ENCODE results near the gene DDOST.

DNA sequence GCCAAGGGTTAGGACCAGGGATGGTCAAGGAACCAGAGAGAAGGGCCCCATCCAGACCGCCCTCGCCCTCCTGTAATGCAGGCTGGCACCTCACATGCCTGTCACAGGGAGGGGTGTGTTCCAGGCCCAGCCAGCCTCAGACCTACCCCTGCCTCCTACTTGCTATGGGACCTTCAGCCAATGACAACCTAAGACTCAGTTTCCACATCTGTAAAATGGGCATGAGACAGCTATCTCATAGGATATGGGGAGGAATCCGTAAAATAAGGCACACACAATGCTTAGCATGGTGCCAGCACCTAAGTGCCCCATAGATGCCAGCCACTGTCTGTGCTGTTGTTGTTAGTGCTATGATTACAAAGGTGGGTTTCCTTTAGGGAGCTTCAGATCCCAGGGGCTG, 48.7 kb upstream of the DDOST start:
- TF ChIP-seq, protein P1, sequence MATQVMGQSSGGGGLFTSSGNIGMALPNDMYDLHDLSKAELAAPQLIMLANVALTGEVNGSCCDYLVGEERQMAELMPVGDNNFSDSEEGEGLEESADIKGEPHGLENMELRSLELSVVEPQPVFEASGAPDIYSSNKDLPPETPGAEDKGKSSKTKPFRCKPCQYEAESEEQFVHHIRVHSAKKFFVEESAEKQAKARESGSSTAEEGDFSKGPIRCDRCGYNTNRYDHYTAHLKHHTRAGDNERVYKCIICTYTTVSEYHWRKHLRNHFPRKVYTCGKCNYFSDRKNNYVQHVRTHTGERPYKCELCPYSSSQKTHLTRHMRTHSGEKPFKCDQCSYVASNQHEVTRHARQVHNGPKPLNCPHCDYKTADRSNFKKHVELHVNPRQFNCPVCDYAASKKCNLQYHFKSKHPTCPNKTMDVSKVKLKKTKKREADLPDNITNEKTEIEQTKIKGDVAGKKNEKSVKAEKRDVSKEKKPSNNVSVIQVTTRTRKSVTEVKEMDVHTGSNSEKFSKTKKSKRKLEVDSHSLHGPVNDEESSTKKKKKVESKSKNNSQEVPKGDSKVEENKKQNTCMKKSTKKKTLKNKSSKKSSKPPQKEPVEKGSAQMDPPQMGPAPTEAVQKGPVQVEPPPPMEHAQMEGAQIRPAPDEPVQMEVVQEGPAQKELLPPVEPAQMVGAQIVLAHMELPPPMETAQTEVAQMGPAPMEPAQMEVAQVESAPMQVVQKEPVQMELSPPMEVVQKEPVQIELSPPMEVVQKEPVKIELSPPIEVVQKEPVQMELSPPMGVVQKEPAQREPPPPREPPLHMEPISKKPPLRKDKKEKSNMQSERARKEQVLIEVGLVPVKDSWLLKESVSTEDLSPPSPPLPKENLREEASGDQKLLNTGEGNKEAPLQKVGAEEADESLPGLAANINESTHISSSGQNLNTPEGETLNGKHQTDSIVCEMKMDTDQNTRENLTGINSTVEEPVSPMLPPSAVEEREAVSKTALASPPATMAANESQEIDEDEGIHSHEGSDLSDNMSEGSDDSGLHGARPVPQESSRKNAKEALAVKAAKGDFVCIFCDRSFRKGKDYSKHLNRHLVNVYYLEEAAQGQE (IDR thresholded peaks at IDR 0.05; ENCODE audit: unreplicated experiment), result no peak
- TF ChIP-seq, protein P2, sequence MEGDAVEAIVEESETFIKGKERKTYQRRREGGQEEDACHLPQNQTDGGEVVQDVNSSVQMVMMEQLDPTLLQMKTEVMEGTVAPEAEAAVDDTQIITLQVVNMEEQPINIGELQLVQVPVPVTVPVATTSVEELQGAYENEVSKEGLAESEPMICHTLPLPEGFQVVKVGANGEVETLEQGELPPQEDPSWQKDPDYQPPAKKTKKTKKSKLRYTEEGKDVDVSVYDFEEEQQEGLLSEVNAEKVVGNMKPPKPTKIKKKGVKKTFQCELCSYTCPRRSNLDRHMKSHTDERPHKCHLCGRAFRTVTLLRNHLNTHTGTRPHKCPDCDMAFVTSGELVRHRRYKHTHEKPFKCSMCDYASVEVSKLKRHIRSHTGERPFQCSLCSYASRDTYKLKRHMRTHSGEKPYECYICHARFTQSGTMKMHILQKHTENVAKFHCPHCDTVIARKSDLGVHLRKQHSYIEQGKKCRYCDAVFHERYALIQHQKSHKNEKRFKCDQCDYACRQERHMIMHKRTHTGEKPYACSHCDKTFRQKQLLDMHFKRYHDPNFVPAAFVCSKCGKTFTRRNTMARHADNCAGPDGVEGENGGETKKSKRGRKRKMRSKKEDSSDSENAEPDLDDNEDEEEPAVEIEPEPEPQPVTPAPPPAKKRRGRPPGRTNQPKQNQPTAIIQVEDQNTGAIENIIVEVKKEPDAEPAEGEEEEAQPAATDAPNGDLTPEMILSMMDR (conservative IDR thresholded peaks at IDR 0.05; ENCODE audit: low read depth in 2 of 2), result no peak
- no peak for TF ChIP-seq EZH2phosphoT487 (IDR thresholded peaks at IDR 0.05; ENCODE audit: unreplicated experiment)

Measured in GM23338 (cell line).